Measurements from ENCODE around the gene TMPRSS11E.
"Not testable (repeated sequence)": the region's sequence is repeated elsewhere in the genome, so short reads cannot be mapped to it uniquely, and the experiment has no call there.

DNA sequence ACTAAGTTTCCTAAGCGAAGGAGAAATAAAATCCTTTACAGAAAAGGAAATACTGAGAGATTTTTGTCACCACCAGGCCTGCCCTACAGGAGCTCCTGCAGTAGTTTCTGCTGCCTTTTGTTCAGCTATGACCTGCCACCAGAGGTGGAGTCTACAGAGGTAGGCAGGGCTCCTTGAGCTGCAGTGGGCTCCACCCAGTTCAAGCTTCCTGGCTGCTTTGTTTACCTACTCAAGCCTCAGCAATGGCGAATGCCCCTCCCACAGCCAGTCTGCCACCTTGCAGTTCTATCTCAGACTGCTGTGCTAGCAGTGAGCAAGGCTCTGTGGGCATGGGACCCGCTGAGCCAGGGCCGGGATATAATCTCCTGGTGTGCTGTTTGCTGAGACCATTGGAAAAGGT lies 57.6 kb downstream of the TMPRSS11E start:
- TF ChIP-seq, protein P1, sequence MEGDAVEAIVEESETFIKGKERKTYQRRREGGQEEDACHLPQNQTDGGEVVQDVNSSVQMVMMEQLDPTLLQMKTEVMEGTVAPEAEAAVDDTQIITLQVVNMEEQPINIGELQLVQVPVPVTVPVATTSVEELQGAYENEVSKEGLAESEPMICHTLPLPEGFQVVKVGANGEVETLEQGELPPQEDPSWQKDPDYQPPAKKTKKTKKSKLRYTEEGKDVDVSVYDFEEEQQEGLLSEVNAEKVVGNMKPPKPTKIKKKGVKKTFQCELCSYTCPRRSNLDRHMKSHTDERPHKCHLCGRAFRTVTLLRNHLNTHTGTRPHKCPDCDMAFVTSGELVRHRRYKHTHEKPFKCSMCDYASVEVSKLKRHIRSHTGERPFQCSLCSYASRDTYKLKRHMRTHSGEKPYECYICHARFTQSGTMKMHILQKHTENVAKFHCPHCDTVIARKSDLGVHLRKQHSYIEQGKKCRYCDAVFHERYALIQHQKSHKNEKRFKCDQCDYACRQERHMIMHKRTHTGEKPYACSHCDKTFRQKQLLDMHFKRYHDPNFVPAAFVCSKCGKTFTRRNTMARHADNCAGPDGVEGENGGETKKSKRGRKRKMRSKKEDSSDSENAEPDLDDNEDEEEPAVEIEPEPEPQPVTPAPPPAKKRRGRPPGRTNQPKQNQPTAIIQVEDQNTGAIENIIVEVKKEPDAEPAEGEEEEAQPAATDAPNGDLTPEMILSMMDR (conservative IDR thresholded peaks at IDR 0.05 in 1 of 2, IDR thresholded peaks at IDR 0.05 in 1 of 2; ENCODE audit: low read depth in 1 of 2, low read length in 2 of 2): not testable (repeated sequence)
- not testable (repeated sequence) for TF ChIP-seq EZH2 (IDR thresholded peaks at IDR 0.05; ENCODE audit: low read length, missing control alignments)
